ENCODE measurements around the gene PACSIN3.
"Not testable (repeated sequence)": the region's sequence is repeated elsewhere in the genome, so short reads cannot be mapped to it uniquely, and the experiment has no call there.

Gene PACSIN3

DNA sequence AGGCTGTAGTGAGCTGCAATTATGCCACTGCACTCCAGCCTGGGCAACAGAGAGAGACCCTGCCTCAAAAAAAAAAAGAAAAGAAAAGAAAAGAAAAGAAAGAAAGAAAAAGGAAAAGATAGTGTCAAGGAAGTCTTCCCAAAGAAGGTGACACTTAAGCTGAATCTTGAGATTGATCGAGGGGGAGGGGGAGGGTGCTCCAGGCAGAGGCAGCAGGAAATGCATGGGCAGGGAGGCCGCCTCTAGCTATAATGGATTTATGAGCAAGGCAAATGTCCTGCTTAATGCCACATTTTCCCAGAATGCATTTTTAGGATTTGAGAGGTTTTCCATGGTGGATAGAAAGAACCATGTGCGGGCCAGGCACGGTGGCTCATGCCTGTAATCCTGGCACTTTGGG is 14.8 kb upstream of the PACSIN3 start:
- in situ Hi-C loops (cut with MboI; ENCODE audit: low pct_unique_long_range_greater_than_20kb, low sequenced_read_pairs): no loop called here
- no peak for DNase-seq

DNA sequence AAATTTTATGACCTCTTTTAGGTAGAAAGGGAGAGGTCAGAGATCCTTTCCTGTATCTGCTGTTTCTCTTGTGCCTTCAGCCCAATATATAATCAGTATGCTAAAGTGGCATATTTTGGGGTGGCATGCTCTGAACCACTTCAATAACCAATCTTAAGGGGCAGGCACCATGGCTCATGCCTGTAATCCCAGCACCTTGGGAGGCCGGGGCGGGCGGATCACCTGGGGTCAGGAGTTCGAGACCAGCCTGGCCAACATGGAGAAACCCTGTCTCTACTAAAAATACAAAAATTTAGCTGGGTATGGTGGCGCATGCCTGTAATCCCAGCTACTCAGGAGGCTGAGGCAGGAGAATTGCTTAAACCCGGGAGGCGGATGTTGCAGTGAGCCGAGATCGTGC is 11.9 kb upstream of the PACSIN3 start:
- in situ Hi-C loops (cut with MboI; ENCODE audit: low pct_unique_long_range_greater_than_20kb, low sequenced_read_pairs); DNase-seq: not testable (repeated sequence)

DNA sequence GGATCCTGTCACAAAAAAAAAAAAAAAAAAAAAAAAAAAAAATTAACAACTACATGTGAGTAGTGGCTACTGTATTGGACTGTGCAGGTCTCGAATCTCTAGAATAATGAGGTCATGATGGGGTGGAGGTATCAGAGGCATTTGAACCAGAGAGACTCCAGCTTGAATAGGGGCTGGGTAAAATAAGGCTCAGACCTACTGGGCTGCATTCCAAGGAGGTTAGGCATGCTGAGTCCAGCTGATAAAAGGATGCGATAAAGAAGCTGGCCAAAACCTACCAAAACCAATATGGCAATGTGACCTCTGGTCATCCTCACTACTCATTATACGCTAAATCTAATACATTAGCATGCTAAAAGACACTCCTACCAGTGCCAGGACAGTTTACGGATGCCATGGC is 5.9 kb upstream of the PACSIN3 start:
- no peak for DNase-seq
- in situ Hi-C loops (cut with MboI; ENCODE audit: low pct_unique_long_range_greater_than_20kb, low sequenced_read_pairs): no loop called here

DNA sequence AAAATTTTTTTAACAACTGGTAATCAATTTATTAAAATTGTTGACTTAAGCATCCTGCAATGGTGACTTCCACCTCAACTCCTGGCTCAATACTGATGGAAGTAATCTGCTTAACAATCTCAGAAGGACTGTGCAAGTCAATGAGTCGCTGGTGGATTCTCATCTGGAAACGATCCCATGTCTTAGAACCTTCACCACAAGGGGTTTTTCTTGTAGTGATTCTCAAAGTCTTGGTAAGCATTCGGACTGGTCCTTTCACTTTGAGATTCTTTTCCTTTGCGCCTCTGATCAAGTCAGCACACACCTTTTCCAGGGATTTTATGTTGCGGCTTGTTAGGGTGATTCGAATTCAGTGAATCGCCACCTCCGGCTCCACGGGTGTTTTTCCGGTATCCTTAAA is 4.9 kb upstream of the PACSIN3 start:
- in situ Hi-C loops (cut with MboI; ENCODE audit: low pct_unique_long_range_greater_than_20kb, low sequenced_read_pairs); DNase-seq: not testable (repeated sequence)

DNA sequence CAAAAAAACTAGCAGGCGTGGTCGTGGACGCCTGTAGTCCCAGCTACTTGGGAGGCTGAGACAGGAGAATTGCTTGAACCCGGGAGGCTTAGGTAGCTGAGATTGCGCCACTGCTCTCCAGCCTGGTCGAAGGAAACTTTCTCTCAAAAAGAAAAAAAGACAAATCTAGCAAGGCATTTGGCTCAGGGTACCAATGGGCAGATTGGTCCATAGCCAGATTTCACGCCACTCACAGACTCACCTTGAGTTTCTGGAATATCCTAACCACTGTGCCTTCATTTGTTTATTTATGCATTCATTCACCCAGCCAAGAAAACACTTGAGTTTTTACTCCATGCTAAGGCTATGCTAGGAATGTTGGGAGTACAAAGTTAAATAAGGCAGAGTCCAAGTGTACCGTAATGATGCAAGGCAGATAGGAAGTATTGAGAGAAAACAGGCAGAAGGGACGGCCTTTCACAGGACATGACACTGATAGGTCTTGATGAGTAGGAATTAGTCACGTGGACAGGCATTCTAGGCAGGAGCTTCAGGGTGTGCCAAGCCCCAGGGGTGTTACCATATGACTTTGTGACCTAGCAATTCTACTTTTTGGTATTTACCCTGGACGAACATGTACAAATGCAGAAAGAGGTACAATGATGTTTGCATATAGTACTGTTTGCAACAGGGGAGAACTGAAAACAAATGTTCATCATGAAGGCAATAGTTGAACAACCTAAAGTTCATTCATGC is 3.0 kb upstream of the PACSIN3 start:
- in situ Hi-C loops (cut with MboI; ENCODE audit: low pct_unique_long_range_greater_than_20kb, low sequenced_read_pairs): no loop called here

DNA sequence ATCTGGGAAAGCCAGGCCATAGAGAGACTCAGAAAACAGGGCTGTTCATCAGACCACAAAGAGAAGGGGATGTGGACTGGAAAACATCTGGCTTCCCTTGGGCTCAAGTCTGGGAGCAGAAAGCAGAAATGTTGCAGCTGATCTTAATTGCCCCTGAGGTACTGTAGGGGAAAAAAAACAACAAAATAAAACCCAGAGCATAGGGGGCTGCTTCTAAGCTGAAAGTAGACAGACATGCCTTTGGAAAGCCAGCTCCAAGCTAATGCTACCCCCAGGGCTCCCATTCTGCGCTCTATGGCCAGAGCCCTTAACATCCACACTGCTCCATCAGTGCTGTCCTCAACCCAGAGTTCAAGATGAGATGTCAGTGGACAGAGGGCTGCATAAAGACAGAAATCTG is 2.0 kb upstream of the PACSIN3 start:
- in situ Hi-C loops (cut with MboI; ENCODE audit: low pct_unique_long_range_greater_than_20kb, low sequenced_read_pairs): no loop called here
- DNase-seq: no peak

More for the DNA sequence above, 3.0 kb upstream of the PACSIN3 start:
- DNase-seq: no peak

DNA sequence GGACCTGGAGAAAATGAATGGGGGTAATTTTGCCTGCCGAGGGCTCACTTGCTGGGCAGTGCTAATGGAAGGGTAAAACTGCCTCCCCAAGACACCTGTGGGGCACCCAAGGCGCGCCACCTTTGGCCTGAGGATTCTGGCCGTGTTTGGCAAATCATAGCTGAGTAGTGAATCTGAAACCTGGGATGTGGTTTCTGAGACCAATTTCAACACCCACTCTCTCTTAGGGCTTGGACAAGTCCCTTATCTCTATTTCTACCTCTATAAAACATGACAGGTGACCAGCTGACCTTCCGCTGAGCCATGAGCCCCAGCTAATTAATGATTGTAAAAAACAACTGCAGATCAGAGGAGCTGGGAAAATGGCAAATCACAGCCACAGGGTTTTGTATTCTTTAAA is 1.5 kb upstream of the PACSIN3 start:
- no peak for DNase-seq
- in situ Hi-C loops (cut with MboI; ENCODE audit: low pct_unique_long_range_greater_than_20kb, low sequenced_read_pairs): no loop called here

DNA sequence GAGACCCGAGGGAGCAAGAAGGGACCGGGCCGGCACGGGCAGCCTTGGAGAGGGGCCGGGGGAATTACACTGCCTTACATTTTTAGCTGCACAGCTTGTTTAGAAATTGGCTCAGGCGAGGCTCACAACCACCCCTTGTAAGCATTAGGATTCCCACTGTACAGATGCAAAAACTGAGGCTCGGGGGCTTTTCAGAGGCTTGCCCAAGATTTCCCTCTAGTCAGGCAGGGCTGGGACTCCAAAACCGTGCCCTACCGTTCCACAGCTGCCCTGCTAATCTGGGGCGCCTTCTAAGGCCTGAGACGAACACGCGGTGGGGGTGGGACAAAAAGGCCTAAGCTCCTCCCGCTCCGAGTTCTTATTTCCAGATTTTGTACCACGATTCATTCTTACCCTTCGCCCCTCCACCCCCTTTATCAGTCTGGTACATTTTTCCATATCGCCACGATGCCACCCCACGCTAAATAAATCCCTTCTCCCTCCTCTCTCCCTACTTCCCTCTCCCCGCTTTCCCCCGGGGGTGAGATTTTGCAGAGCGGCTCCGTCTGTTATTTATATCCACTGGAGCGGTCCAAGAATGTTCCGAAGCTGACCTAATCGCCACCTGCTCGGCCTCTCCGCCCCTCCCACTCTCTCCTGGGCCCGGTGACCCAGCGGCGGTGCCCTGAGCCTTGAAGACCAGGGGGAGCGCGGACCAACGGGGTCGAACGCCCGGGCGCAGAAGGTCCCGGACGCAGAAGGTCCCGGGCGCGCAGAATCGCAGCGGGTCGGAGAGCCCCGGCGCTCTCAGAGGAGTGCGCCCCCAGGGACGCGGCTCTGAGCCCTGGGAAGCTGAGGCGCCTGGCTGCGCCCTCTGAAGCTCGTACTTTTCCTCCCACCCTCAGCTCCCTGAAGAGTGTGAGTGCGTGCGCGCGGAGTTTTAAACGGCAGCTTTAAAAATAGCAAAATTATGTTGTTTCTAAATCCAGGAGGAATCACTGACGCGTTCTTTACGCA is 764 bp upstream of the PACSIN3 start:
- peak; percentile 90 for DNase-seq
- in situ Hi-C loops (cut with MboI; ENCODE audit: low pct_unique_long_range_greater_than_20kb, low sequenced_read_pairs): no loop called here

DNA sequence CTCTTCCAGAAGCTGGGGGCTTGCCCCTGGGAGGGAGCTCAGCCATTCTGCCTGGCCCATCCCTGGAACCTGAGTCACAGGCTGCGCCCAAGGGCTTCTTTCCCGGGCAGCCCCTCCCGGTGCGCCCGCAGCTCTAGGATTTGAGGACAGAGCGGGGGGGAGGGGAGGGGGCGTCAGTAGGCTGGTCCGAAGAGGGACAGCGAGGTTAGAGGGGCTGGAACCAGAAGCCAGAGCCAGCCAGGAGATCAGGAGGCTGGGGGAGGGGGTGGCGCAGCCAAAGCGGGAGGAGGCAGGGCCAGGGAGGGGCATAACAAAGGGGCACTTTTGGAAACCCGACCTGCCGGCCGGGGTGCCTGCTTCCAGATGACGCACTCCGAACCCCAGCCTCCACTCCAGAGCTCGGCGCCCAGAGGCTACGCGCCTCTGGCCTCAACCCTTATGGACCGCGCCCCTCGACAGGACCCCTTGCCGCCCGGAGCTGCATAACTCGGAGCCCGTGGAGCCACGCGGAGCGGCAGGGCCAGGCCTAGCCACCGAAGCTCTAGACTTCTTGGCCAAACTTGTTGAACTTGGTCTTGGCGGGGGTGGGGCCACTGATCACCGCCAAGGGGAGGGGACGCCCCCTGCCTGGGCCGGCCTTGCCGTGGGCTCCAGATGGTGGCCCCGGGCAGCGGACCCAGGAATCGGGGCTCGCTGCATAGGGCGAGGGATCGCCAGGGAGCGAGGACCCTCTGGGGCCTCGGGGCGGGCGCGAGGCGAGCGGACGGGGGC is 744 bp downstream of the PACSIN3 start:
- in situ Hi-C loops (cut with MboI; ENCODE audit: low pct_unique_long_range_greater_than_20kb, low sequenced_read_pairs): no loop called here
- DNase-seq: peak; percentile 51

DNA sequence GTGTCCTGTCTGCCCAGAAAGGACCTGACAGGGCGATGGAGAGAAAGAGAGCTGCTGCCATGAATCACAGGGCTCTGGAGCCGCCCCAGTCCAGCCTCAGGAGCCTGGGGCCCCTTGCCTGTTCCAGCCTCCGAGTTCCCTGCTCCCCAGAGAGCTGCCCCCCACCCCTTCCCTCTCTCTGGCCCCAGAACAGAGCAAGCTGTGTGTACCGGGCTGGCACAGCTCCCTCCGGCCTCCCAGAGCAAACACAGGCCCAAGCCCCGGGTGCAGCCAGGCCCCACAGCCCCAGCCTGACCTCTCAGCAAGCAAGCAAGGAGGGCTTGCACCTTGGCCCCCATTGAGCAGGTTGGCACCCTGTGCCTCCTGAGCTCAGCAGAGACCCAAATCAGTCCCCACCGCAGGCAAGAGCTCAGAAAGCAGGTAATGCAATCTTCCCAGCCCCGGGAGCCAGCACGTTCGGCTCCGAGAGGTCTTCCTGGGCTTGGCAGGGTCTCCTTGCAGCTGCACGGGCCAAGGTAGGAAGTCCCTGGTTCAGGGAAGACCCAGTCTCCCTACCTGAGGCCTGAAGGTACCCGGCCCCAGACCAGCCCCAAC is 1.4 kb downstream of the PACSIN3 start:
- in situ Hi-C loops (cut with MboI; ENCODE audit: low pct_unique_long_range_greater_than_20kb, low sequenced_read_pairs): no loop called here
- DNase-seq: no peak

DNA sequence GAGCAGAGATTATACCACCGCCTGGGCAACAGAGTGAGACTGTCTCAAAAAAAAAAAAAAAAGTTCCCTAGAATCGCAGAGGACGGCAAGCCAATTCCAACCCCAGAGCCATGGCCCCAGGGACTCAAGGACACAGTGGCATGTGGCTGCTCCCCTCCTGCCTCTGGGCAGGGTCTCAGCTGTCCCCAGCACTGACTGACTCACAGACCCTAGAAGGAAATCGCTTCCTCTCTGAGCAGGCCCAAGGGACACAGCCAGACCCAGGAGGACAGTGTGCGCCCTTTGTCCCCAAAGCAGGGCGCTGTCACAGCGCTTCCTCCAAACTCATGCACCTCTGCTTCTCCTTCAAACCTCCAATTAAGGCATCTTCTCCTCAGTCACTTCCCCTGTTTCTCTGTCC is 2.3 kb downstream of the PACSIN3 start:
- in situ Hi-C loops (cut with MboI; ENCODE audit: low pct_unique_long_range_greater_than_20kb, low sequenced_read_pairs): no loop called here

DNA sequence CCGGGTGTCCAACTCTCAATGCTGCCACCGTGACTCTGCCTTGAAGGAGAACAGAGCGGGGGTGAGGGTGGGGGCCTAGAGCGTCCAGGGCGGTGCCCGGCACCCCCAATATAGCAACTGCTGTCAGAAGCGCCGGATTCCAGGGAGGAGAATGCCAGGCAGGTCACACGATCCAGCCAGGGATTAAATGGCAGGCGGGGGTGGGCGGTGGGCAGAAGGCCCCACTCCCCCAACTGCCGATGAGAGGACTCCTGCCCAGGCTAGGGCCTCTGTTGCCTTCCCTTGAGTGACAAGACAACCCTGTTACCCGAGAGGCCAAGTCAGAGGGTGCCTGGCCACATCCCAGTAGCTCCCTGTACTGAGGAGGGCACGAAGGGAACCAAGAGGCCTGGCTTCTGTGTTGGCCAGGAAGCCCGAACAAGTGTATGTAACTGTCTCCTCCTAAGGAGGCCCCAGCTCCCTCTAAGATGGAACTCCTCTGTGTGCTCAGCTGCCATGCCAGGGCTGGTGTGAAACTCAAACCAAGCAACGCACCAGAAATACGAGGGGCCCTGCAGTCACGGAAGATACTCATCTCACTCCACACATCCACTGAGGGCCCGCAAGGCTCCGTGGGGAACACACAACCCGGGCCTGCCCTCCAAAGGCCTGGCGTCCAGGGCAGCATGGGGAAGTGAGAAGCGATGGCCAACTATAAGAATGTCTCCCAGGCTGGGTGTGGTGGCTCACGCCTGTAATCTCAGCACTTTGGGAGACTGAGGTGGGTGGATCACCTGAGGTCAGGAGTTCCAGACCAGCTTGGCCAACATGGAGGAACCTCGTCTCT is 3.0 kb downstream of the PACSIN3 start:
- DNase-seq: no peak
- in situ Hi-C loops (cut with MboI; ENCODE audit: low pct_unique_long_range_greater_than_20kb, low sequenced_read_pairs): no loop called here

More for the DNA sequence above, 2.3 kb downstream of the PACSIN3 start:
- no peak for DNase-seq

DNA sequence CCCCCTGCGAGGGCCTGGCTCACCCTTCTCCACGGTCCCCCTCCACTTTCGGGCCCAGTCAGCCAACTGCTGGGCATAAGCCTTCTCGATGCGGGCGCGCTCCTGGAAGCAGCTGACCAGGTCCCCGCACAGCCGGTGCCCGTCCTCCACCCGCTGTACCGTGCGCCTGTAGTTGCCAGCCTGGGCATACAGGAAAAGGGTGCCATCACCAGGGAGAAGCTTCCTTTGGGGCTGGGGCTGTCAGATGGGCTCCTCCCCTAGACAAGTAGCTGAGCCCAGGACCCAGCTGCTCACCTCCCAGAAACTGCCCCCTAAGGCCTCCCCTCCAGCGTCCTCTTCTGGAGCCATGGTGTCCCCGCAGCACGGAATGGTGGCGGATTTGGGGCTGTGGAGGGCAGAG is 3.9 kb downstream of the PACSIN3 start:
- in situ Hi-C loops (cut with MboI; ENCODE audit: low pct_unique_long_range_greater_than_20kb, low sequenced_read_pairs): no loop called here
- no peak for DNase-seq

DNA sequence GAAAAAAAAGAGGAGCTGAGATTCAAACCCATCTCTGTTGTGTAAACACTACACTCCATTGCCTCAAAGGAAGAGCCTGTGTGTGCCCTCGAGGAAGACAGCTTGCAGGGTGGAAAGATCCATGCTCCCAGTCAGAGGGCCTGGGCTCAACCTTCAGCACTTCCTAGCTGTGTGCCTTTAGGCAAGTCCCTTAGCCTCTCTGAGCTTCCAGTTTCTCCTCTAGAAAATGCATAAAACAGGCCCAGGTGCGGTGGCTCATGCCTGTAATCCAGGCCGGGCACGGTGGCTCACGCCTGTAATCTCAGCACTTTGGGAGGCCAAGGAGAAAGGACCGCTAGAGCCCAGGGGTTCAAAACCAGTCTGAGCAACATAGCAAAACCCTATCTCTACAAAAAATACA is 5.0 kb downstream of the PACSIN3 start:
- no peak for DNase-seq
- in situ Hi-C loops (cut with MboI; ENCODE audit: low pct_unique_long_range_greater_than_20kb, low sequenced_read_pairs): no loop called here

DNA sequence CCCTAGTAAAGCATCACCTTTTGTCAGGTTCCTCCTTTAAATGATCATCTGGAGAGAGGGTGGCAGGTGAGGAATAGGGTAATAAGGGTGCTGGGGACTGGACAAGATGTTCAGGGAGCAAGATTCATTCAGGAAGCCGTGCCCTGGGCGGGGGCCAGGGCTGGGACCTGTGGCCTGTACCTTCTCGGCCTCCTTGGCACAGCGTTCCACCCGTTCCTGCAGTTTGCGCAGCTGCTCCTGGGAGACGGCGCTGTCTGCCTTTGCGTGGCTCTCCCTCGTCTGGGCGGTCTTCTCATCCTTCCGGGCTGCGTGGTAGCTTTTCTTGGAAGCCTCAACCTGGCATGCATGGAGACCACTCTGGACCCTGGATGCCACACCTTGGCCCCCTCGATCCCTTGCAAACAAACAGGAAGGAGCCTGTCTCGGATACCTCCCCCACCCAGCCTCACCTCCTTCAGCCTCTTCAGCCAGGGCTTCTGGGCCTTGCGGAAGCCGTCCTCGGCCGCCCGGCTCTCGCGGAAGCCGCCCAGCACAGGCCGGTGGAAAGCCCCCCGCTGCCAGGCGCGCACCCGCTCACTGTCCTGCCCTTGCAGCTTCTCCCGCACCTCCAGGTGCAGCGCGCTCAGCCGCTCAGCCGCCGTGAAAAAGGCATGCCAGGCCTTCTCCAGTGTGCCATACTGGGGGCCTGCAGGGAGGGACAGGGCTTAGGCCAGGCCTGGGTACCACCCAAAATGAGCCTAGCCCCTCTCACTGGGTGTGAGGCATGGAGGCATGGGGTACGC is 6.0 kb downstream of the PACSIN3 start:
- no peak for DNase-seq
- in situ Hi-C loops (cut with MboI; ENCODE audit: low pct_unique_long_range_greater_than_20kb, low sequenced_read_pairs): no loop called here

DNA sequence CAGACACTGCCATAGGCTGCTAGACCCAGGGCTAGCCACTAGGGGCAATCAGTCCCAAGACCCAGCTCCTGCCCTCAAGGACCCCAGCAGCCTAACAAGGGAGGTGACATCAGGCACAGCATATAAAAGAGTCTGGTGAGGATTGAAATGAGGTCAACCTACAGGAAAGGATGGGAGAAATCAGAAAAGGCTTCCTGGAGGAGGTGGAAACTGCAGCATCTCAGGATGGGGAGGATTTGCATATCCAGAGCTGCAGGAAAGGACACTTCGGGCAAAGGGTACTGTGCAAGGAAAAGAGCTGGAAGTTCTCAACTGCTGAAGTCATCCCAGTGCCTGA is 6.6 kb downstream of the PACSIN3 start:
- peak; percentile 61 for DNase-seq
- in situ Hi-C loops (cut with MboI; ENCODE audit: low pct_unique_long_range_greater_than_20kb, low sequenced_read_pairs): no loop called here

DNA sequence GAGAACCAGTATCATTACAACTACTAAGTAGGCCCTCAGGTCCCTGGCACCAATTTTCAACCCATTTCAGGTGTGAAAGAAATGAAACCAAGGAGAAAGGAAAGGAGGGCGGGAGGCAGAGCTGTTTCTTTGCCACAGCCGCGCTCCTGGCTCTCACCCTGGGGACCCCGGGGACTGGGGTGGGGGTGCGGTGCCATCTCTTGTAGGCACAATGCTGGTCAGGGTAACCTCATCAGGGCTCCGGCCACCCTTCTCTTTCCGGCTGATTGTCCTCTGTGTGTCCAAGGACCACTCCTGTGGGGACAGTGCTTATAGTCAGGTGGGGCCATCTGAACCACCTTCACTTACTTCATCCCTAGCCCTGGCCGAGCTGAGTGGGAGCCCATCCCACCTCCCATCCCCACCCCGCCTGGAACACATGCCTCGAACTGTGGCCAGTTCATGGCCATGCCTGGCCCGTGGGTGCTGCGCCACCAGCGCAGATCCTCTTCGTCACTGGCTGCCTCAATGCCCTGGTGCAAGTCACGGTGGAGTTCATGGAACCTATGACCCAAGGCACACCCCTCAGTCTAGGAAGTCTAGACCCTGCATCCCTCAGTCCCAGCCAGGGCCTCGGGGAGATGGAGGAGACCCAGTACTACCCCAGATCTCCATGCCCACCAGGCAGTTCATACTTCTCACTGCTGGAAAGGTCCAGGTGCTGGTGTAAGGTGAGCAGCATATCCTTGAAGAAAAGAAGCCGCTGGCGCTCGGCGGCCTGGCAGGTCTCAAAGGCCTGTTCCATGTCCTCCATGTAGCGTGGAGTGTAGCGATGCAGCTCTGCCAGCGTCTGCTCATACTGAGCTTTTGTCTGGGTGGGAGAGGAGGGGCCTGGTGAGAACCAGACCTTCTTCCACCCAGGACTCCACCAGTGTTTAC is 7.2 kb downstream of the PACSIN3 start:
- DNase-seq: no peak
- in situ Hi-C loops (cut with MboI; ENCODE audit: low pct_unique_long_range_greater_than_20kb, low sequenced_read_pairs): no loop called here

All from KBM-7 (cell line).